ENCODE results near the gene DOK7.
A peak's percentile ranks its signal among the peaks of the same experiment; 100 is the strongest.
"Not testable (repeated sequence)": the region's sequence is repeated elsewhere in the genome, so short reads cannot be mapped to it uniquely, and the experiment has no call there.

Gene DOK7

DNA sequence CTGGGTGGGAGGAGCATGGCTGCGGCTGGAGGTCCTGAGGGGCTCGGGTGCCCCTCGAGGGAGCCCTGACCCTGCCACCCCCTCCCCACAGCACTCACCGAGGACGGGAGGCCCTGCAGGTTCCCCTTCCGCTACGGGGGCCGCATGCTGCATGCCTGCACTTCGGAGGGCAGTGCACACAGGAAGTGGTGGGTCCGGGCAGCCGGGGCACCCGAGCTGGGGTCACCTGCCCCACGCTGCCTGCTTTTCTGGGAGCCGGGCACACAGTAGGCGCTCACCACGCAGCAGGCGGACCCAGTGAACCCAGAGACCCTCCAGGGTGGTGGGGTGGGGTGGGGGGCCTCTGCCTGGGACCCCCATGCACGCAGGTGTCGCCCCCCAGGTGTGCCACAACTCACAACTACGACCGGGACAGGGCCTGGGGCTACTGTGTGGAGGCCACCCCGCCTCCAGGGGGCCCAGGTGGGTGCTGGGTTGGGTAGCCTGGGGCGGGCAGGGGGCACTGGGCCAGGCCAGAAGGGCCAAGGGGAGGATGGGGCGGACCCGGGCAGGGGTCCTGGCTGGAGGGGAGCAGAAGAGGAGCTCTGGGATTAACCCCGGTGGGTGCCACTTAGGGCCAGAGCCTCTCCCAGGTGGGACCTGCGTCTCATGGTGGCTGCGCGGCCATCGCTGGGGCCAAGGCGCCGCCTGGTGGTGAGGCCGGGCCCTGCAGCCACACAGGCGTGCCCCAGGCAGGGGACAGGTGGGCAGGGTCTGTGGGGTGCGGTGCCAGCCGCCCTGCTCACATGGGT is 20.0 kb upstream of the DOK7 start:
- DNase-seq (ENCODE audit: low read depth), result no peak

GRCh38 chr4:3443750-3444309 is 19.3 kb upstream of the DOK7 start:
- no peak for DNase-seq (ENCODE audit: low read depth)

DNA sequence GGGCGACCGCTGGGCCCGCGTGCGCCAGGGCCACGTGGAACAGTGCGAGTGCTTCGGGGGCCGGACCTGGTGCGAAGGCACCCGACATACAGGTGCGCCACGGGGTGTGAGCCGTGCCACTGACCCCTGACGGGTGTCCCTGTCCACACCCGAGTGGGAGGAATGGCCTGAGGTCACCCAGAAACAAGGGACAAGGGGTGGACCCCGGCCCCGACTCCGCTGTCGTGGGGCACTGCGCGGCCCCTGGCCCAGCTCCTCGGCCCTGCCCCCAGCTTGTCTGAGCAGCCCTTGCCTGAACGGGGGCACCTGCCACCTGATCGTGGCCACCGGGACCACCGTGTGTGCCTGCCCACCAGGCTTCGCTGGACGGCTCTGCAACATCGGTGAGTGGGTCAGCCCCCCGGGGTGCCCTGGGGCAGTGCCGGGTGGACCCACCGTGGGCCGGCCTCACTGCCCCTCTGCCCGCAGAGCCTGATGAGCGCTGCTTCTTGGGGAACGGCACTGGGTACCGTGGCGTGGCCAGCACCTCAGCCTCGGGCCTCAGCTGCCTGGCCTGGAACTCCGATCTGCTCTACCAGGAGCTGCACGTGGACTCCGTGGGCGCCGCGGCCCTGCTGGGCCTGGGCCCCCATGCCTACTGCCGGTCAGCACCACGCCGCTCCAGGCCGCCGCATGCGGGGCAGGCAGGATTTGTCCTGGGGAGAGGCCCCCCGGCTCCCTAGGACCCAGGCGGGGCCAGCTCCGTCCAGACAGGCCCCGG is 18.6 kb upstream of the DOK7 start:
- no peak for DNase-seq (ENCODE audit: low read depth)

- DNase-seq (ENCODE audit: low read depth), result no peak
Measured at GRCh38 chr4:3445111-3445820, 17.8 kb upstream of the DOK7 start.

DNA sequence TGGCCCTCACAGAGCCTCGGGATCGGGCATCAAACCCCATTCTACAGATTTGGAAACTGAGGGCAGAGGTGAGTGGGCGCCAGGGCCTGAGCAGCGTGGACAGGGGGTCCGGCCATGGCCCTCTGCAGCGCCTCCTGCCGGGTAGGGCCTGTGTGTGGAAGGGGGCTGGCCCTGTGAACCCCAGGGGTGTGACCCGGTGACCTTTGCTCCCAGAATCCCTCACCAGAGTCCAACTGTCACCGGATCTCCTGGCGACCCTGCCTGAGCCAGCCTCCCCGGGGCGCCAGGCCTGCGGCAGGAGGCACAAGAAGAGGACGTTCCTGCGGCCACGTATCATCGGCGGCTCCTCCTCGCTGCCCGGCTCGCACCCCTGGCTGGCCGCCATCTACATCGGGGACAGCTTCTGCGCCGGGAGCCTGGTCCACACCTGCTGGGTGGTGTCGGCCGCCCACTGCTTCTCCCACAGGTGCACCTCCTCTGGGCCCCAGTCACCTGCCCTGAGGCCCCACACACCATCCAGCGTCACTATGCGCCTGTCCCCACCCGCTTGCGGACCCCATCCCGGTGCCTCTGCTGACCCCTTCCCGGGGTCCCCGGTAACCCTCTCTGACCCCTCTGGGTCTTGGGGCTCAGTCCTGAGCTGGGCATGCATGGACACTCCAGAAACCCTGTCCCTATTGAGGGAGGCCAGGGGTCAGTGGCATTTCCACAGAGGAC is 17.1 kb upstream of the DOK7 start:
- DNase-seq (ENCODE audit: low read depth), result no peak

DNA sequence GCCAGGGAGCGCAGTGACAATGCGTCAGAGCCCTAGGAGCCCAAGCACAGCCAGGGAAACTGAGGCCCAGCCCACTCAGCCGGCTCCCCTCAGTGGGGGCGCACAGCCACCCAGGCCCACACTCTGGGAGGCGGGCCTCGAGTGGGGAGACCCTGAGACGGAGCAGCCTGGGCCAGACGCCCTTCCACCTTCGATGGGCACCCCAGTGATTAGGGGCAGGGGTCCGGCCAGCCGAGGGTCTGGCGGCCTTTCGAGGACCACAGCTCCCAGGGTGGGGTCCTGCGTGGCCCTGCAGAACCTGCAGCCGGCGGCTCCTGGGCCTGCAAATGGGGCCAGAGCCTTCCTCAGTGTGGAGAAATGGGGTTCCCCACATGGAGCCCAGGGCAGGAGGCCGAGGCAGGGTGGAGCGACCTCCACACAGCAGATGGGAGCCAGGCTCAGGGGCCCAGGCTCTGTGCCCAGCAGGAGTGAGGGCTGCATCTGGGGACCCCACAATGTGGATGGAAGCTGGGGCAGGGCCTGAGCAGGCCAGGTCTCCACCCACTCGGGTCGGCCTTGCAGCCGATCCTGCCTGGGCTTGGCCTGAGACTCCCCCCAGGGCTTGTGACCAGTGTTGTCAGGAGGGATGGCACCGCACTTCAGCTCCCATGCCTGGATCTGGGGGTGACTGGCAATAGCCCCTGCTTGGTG is 16.3 kb upstream of the DOK7 start:
- DNase-seq (ENCODE audit: low read depth), result no peak

DNA sequence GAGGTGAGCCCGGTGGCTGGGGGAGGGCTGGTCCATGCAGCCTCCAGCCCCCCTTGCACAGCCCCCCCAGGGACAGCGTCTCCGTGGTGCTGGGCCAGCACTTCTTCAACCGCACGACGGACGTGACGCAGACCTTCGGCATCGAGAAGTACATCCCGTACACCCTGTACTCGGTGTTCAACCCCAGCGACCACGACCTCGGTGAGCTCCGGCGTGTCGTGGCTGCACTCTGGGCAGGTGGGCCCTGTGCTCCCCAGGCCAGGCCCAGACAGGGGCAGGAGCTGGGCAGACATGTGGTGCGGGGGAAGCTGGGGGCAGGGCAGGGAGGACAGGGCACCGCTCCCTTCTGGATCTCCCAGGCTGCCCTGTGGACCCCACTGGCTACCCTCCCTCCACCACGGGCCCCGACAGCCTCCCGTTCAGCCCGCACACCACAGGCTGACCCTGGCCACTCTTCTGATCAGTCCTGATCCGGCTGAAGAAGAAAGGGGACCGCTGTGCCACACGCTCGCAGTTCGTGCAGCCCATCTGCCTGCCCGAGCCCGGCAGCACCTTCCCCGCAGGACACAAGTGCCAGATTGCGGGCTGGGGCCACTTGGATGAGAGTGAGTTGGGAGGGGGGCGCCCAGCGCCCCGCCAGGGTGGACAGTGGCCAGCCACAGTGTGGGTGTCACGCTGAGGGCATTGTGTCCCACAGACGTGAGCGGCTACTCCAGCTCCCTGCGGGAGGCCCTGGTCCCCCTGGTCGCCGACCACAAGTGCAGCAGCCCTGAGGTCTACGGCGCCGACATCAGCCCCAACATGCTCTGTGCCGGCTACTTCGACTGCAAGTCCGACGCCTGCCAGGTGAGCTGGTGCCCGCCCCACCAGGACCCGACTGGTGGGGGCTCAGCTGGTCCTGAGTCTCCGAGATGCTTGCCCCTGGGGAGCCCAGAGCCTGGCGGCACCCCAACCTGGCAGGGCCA is 15.4 kb upstream of the DOK7 start:
- no peak for DNase-seq (ENCODE audit: low read depth)

- no peak for DNase-seq (ENCODE audit: low read depth)
Measured at GRCh38 chr4:3449047-3449573, 14.0 kb upstream of the DOK7 start.

DNA sequence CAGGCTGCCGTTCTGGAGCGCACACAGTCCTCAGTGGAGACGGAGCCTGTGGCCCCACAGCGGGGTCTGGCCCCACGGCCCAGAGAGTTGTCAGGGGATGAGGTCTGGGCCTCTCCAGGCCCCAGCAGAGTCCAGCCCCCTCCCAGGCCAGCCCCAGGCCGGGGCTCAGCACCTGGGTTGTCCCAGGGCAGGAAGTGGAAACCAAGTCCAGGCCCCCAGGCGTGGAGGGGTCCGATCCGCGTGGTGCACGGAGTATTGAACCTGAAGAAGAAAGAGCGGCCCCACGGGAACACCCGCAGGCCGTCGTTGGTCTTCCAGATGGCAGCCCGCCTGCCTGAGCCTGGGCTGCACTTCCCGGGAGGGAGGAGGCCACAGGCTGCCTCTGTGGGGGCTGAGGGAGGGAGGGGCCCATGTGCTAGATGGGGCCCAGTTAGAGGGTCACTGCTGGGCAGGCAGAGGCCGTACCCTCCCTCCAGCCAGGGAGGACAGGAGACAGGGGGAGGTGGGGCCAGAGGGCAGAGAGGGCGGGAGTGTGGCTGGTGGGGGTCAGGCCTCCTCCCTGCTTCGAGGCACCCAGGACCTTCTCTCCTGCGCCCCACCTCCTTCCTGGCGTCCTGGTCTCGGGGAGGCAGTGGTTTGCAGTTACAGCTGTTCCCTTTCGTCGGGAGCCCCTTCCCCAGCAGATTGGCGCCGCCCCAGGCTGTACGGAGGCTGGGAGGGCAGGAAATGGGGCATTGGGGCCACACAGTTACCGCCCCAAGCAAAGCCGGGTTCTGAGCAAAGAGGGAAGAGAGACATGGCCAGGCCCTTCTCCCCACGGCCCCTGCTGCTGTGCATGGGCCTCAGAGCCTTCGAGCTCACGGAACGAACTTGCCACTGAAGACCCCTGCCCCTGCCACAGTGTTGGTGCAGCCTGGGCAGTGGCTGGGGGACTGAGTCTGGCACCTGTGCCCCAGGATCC is 13.3 kb upstream of the DOK7 start:
- DNase-seq (ENCODE audit: low read depth), result no peak

DNA sequence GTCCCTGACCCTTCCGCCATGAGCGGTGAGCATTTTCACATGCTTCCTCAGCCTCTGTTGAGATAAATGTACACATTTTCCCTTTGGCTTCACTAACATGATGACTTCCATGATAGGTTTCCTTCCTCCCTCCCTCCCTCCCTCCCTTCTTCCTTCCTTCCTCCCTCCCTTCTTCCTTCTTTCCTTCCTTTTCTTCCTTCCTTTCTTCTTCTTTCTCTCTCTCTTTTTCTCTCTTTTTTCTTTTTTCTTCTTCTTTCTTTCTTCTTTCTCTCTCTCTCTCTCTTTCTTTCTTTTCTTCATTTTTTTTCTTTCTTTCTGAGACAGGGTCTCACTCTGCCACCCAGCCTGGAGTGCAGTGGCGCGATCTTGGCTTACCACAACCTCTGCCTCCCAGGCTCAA is 12.5 kb upstream of the DOK7 start:
- no peak for DNase-seq (ENCODE audit: low read depth)

DNA sequence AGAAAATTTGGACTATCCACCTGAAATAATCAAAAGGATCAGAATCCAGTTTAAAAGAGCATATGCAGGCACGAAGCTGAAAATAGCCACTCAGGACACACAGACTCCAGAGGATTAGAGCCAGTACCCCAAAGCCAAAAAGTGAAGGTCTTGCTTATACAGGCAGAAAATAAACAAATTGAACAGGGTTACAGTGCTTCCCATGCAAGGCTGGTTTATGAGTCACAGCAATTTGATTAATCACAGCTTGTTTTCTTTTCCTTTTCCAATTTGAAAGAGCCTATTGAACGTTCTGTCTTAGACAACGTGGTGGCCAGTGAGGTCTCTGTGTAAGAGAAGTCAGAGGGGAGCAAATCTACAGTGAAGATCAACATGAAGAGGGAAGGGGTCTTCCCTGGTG is 11.2 kb upstream of the DOK7 start:
- peak; percentile 37 for DNase-seq (ENCODE audit: low read depth)

DNA sequence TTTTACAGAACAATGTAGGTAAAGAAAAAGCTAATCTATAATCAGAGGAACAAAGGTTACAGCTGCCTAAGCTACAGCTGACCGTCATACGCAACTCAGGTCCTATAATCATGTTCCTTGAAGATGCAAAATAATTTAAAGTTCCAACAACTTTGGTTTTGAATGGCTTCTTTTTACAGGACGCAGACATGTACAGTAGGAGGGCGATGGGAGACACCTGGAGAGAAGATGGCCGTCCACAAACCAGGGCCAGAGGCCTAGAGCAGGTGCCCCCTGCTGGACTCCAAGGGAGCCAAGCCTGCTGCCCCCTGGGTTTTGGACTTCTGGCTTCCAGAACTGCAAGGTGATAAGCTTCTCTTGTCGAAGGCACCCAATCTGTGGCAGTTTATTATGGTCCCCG is 10.7 kb upstream of the DOK7 start:
- DNase-seq (ENCODE audit: low read depth), result no peak

DNA sequence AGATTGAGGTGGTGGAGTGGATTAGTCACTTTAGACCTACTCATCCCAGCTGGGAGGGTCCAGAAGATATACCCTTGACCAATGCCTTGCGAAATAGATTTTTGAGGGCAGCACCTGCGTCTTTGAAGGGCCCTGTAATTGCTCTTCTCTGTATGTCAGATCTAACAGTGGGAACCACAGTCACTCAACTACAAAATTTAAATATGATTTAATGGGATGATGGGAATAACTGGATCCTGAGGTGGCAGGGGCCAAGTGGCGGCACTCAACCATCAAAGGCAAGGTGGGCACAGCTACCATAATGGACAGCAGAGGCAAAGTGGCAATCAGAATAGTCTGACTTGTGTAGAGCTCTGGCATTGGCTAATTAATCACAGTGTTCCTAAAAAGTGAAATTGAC is 7.5 kb upstream of the DOK7 start:
- not testable (repeated sequence) for DNase-seq (ENCODE audit: low read depth)

- no peak for DNase-seq (ENCODE audit: low read depth)
Measured at GRCh38 chr4:3458371-3458770, 4.7 kb upstream of the DOK7 start.

GRCh38 chr4:3459156-3459555 is 4.0 kb upstream of the DOK7 start:
- not testable (repeated sequence) for DNase-seq (ENCODE audit: low read depth)

DNA sequence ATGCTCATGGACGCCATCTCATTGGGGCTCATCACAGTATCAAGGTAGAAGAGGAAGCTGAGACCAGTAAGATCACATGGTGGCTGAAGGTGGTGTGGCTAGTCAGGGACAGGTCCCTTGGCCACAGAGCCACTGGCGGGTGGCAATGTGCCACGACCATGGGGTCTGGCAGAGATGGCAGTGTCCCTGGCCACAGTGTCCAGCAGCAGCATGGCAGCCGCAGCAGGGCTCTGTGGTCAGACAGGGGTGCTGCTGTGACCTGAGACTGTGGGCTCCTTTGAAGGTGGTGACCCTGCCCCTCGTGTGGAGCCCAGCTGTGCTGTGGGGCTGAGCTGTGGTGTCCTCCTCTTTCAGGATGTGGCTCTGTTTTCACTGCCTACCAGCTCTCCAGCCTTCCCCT is 2.2 kb upstream of the DOK7 start:
- no peak for DNase-seq (ENCODE audit: low read depth)

DNA sequence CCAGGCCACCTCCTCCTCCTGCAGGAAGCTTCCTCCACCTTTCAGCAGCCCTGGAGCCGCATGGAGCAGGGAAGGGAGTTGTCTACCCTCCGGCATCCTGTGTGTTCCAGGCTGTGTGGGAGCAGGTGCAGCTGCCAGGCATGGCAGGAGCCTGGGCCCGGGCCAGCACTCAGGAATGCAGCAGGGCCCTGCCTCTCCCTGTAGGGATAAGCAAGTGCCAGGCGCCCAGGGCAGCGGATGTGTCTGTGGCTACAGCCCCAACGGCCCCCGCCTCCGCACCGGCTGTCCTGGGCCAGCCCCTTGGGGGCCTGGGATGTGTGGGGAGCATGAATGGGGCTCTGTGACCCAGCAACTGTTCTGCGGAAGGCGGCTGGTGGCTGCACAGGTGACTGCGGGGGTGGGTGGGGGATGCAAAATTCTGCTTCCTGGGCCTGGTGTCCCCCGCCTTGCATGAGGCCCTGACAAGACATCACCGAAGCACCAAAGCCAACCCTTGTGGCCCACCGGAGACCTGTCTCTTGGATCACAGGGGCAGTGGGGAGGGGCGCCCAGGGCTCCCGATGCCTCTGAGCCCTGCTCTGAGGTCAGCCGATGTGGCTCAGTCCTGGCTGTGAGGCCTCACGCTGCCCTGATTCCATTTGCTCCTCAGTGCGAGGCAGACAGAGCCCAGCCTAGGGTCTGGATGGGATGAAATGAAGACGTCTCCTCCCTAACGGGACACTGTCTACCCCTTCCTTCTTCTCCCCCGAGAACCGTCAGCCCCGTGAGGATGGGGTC is 1.4 kb upstream of the DOK7 start:
- DNase-seq (ENCODE audit: low read depth), result no peak

DNA sequence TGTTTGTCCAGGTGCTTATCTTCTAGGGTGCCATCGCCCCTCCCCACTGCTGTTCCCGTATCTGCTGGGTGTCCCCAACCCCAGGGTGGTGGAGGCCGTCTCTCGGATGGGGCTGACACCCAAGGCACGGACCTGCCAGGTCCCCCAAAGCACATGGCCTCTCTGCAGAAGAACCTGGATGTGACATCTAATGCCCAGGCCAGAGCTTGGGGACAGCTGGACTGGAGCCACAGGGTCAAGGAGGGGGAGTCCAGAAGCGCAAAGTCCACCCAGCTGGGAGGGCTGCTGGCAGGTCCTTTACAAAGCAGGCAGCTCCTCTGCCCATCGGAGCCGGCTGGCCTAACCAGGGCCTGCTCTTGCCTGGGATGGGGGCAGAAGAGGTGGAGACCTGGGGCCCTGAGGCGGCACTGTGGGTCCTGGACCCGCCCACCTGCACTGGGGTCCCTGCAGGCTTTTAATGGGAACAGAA is 751 bp upstream of the DOK7 start:
- DNase-seq (ENCODE audit: low read depth), result no peak

Measured in GM04503 (cell line).